ENCODE measurements around the gene MCL1.
A peak's percentile ranks its signal among the peaks of the same experiment; 100 is the strongest.

Gene MCL1

GRCh38 chr1:150548632-150549495, 30.5 kb downstream of the MCL1 start, which contains the start of gene ADAMTSL4:
Gene ADAMTSL4 (plus strand): TSS chr1:150549408. CDS start chr1:150552289, 2,881 bp downstream.
- no peak for TF ChIP-seq CTCF (IDR thresholded peaks at IDR 0.05; ENCODE audit: insufficient read depth, low read depth, low read length, missing control alignments)
- peak; percentile 66 for DNase-seq (ENCODE audit: low read depth)

GRCh38 chr1:150548324-150548631, 31.1 kb downstream of the MCL1 start:
- TF ChIP-seq CTCF (IDR thresholded peaks at IDR 0.05; ENCODE audit: insufficient read depth, low read depth, low read length, missing control alignments): no peak
- peak overlapping the region; percentile 52 for H3K4me3 ChIP-seq (ENCODE audit: low read depth, low read length)
- DNase-seq (ENCODE audit: low read depth): no peak

More at GRCh38 chr1:150548632-150549495, 30.5 kb downstream of the MCL1 start, which contains the start of gene ADAMTSL4:
- peak within 1 kb of the TSS; percentile 52 for H3K4me3 ChIP-seq (ENCODE audit: low read depth, low read length)

- H3K4me3 ChIP-seq (ENCODE audit: low read depth, low read length): no peak overlapping the region
- no peak for DNase-seq (ENCODE audit: low read depth)
- no peak for TF ChIP-seq CTCF (IDR thresholded peaks at IDR 0.05; ENCODE audit: insufficient read depth, low read depth, low read length, missing control alignments)
Observed at GRCh38 chr1:150546294-150546937, 33.0 kb downstream of the MCL1 start.

GRCh38 chr1:150545486-150546032, 33.9 kb downstream of the MCL1 start:
- TF ChIP-seq CTCF (IDR thresholded peaks at IDR 0.05; ENCODE audit: insufficient read depth, low read depth, low read length, missing control alignments): no peak
- DNase-seq (ENCODE audit: low read depth): no peak
- no peak overlapping the region for H3K4me3 ChIP-seq (ENCODE audit: low read depth, low read length)

GRCh38 chr1:150544204-150544603, 35.2 kb downstream of the MCL1 start:
- no peak for TF ChIP-seq CTCF (IDR thresholded peaks at IDR 0.05; ENCODE audit: insufficient read depth, low read depth, low read length, missing control alignments)
- no peak for DNase-seq (ENCODE audit: low read depth)
- H3K4me3 ChIP-seq (ENCODE audit: low read depth, low read length): no peak overlapping the region

- DNase-seq (ENCODE audit: low read depth): no peak
- TF ChIP-seq CTCF (IDR thresholded peaks at IDR 0.05; ENCODE audit: insufficient read depth, low read depth, low read length, missing control alignments): no peak
- H3K4me3 ChIP-seq (ENCODE audit: low read depth, low read length): no peak overlapping the region
Observed at GRCh38 chr1:150543500-150544143, 35.8 kb downstream of the MCL1 start.
